Astrocyte of the cerebellum (primary cell): ENCODE data around the gene RASL11A.
"Not testable (repeated sequence)": the region's sequence is repeated elsewhere in the genome, so short reads cannot be mapped to it uniquely, and the experiment has no call there.

Source experiments
- DNase-seq: peaks from one replicate; pipeline ENCODE4 v3.0.0-alpha.2; 2011; ENCODE audit warnings: low read depth
- H3K4me3 ChIP-seq: 2 replicates; pipeline ENCODE4 v1.5.1; 2011; ENCODE audit warnings: mild to moderate bottlenecking, low read depth, low read length, moderate library complexity
- in situ Hi-C: cut with HindIII; loops from 2 replicates; pipeline ENCODE4 v1.10.0; 2017; ENCODE audit warnings: low sequenced_read_pairs
- TF ChIP-seq, protein P1 (sequence below): IDR thresholded peaks from 2 replicates; pipeline ENCODE4 v1.5.1; 2012; ENCODE audit warnings: low read length, low read depth, moderate library complexity, mild to moderate bottlenecking; ENCODE audit errors: missing control alignments

RASL11A gene

DNA sequence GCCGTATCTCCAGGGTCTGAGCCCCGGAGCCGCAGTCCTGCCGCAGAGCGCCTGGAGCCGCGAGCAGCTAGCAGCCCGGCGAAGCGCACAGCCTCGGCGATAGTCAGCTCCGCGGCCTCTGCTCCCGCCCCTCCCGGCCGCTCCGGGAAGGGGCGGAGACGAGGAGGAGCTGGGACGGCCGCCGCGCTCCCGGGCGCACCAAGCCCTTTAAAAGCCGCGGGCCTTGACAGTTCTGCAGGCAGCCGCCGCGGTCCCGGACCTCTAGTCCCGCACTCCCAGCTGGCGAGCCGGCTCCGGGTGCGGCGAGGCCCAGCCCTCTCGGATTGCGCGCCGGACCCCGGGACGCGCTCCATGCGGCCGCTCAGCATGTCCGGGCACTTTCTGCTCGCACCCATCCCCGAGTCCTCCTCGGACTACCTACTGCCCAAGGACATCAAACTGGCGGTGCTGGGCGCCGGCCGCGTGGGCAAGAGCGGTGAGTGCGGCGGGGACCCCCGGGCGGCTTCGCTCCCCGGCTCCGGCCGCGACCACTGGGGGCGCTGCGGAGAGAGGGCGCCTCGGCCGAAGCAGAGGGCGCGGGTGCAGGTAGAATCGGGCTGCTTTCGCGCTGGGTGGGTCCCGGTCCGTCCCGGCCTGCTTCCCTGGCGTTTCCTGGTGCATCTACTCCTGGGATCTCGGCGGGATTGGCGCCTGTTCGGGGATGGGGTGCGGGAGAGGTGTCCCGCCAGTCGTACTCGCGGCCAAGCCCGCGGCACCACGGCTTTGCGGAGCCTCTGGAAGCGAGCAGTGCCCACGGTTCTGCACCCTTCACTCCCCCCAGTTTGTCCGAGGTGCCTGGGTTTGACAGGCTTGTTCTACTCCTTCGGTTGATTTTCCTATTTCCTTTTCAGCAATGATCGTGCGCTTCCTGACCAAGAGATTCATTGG, at the start of gene RASL11A:
TSS of gene RASL11A (plus strand) at position 237 of the 927 bp plus-strand sequence. CDS start at position 352, 115 bp downstream.
- in situ Hi-C loops: no loop called here
- H3K4me3 ChIP-seq: peak within 1 kb of the TSS; percentile 69
- peak; percentile 69 for DNase-seq
- TF ChIP-seq, protein P1, sequence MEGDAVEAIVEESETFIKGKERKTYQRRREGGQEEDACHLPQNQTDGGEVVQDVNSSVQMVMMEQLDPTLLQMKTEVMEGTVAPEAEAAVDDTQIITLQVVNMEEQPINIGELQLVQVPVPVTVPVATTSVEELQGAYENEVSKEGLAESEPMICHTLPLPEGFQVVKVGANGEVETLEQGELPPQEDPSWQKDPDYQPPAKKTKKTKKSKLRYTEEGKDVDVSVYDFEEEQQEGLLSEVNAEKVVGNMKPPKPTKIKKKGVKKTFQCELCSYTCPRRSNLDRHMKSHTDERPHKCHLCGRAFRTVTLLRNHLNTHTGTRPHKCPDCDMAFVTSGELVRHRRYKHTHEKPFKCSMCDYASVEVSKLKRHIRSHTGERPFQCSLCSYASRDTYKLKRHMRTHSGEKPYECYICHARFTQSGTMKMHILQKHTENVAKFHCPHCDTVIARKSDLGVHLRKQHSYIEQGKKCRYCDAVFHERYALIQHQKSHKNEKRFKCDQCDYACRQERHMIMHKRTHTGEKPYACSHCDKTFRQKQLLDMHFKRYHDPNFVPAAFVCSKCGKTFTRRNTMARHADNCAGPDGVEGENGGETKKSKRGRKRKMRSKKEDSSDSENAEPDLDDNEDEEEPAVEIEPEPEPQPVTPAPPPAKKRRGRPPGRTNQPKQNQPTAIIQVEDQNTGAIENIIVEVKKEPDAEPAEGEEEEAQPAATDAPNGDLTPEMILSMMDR: peak; percentile 78

GRCh38 chr13:27222100-27222499, 48.5 kb upstream of the RASL11A start:
- DNase-seq, in situ Hi-C loops, H3K4me3 ChIP-seq: not testable (repeated sequence)

- in situ Hi-C loops: no loop called here
- no peak for DNase-seq
- H3K4me3 ChIP-seq: no peak overlapping the region
- TF ChIP-seq, protein P1: no peak
These were observed 43.6 kb upstream of the RASL11A start for GRCh38 chr13:27226991-27227390.

DNA sequence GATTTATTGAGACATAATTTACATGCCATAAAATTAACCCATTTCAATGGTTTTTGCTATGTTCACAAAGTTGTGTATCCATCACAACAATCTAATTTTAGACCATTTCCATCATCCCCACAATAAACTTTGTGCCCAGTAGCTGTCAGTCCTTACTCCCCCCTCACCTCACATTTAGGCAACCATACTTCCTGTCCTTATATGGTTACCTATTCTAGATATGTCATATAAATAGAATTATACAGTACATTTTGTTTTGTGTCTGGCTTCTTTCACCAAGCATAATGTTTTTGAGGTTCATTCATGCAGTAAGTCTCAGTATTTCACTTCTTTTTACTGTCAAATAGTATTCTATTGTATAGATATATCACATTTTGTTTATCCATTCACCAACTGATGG, 42.5 kb upstream of the RASL11A start:
- no peak overlapping the region for H3K4me3 ChIP-seq
- TF ChIP-seq, protein P1: no peak
- in situ Hi-C loops: no loop called here
- DNase-seq: no peak

DNA sequence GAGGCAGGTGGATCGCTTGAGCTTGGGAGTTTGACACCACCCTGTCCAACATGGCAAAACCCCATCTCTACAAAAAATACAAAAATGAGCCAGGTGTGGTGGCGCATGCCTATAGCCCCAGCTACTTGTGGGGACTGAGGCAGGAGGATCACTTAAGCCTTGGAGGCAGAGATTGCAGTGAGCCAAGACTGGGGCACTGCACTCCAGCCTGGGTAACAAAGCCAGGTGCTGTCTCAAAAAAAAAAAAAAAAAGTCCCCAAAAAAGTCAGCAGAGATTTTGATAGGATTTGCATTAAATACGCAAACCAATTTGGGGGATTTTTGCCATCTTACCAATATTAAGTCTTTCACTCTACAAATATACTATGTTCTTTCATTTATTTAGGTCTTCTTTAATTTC, 41.0 kb upstream of the RASL11A start:
- DNase-seq: no peak
- TF ChIP-seq, protein P1: no peak
- no peak overlapping the region for H3K4me3 ChIP-seq
- in situ Hi-C loops: no loop called here

- TF ChIP-seq, protein P1: no peak
- in situ Hi-C loops: no loop called here
- H3K4me3 ChIP-seq: no peak overlapping the region
- no peak for DNase-seq
These were observed 36.7 kb upstream of the RASL11A start for GRCh38 chr13:27233964-27234363.

DNA sequence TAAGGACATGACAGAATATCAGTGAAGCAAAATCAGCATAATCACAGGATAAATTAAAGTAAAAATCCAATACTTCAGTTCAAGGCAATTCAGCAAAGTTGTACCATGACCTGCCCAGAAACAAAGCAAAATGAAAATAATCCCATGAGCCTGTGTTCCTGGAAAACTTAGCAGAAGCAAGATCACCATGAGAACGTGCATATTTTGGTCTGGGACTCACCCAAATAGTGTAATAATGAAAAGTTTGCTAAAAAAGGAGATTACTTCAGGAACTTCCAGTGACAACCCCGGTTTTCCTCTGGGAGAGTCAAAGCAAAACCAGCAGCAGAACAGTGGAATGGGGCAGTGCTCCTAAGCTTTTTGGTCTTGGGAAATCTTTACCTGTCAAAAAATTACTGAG, 34.2 kb upstream of the RASL11A start:
- no peak overlapping the region for H3K4me3 ChIP-seq
- no peak for DNase-seq
- TF ChIP-seq, protein P1: no peak
- in situ Hi-C loops: no loop called here
